ENCODE measurements around the gene DENND4C.

DENND4C gene

GRCh38 chr9:19404283-19405075 lies 174.0 kb downstream of the DENND4C start:
- Histone ChIP-seq H3K27ac (no peak overlapping the region), H3K27me3 (no peaks in the 10 kb centered on the region), H3K36me3 (no peaks in the 10 kb centered on the region), H3K4me1 (peaks cover 0 to 9% (median 3%) of the 10 kb centered on the region in 4 donors), H3K4me3 (no peak overlapping the region), H3K9me3 (no peaks in the 10 kb centered on the region)
- no peak for DNase-seq
- intact Hi-C loops (cut with DNase I; ENCODE audit: low total_unique reads), result no loop called here
- TF ChIP-seq CTCF (IDR thresholded peaks at IDR 0.05), result no peak

GRCh38 chr9:19405771-19406170 lies 175.3 kb downstream of the DENND4C start:
- Histone ChIP-seq H3K27ac (no peak overlapping the region), H3K36me3 (no peaks in the 10 kb centered on the region), H3K4me3 (no peak overlapping the region), H3K4me1 (peaks cover 0 to 18% (median 11%) of the 10 kb centered on the region in 4 donors), H3K9me3 (no peaks in the 10 kb centered on the region), H3K27me3 (no peaks in the 10 kb centered on the region)
- intact Hi-C loops (cut with DNase I; ENCODE audit: low total_unique reads), result no loop called here
- DNase-seq, result no peak
- no peak for TF ChIP-seq CTCF (IDR thresholded peaks at IDR 0.05)

- intact Hi-C loops (cut with DNase I; ENCODE audit: low total_unique reads), result no loop called here
- Histone ChIP-seq H3K4me3 (peak overlapping the region; percentile 64 to 75), H3K27ac (peak overlapping the region; percentile 84 to 89), H3K27me3 (no peaks in the 10 kb centered on the region), H3K4me1 (peaks cover 0 to 18% (median 11%) of the 10 kb centered on the region in 4 donors), H3K36me3 (no peaks in the 10 kb centered on the region), H3K9me3 (no peaks in the 10 kb centered on the region)
- TF ChIP-seq CTCF (IDR thresholded peaks at IDR 0.05), result no peak
- DNase-seq, result peak; percentile 59 to 87
Observed at GRCh38 chr9:19408316-19408692, 177.8 kb downstream of the DENND4C start.

GRCh38 chr9:19408693-19409400 lies 178.4 kb downstream of the DENND4C start, which contains the start of gene ACER2:
TSS of gene ACER2 (plus strand) at chr9:19409009. CDS start at chr9:19409085, 76 bp downstream.
- H3K9me3 ChIP-seq, result no peaks in the 10 kb centered on the region
- peaks cover 0 to 18% (median 11%) of the 10 kb centered on the region in 4 donors for H3K4me1 ChIP-seq
- H3K27ac ChIP-seq, result peak within 1 kb of the TSS; percentile 84 to 89
- H3K27me3 ChIP-seq, result no peaks in the 10 kb centered on the region
- intact Hi-C loops (cut with DNase I; ENCODE audit: low total_unique reads), result no loop called here
- peak; percentile 94 to 98 for DNase-seq
- no peaks in the 10 kb centered on the region for H3K36me3 ChIP-seq
- peak in 1 of 2 experiments; percentile 4 for TF ChIP-seq CTCF (IDR thresholded peaks at IDR 0.05)
- peak within 1 kb of the TSS; percentile 64 to 75 for H3K4me3 ChIP-seq

- no peak for TF ChIP-seq CTCF (IDR thresholded peaks at IDR 0.05)
- no peaks in the 10 kb centered on the region for H3K27me3 ChIP-seq
- peak; percentile 43 to 84 for DNase-seq
- no peaks in the 10 kb centered on the region for H3K9me3 ChIP-seq
- peak overlapping the region; percentile 64 to 75 for H3K4me3 ChIP-seq
- no peaks in the 10 kb centered on the region for H3K36me3 ChIP-seq
- H3K4me1 ChIP-seq, result peaks cover 0 to 18% (median 11%) of the 10 kb centered on the region in 4 donors
- intact Hi-C loops (cut with DNase I; ENCODE audit: low total_unique reads), result no loop called here
- H3K27ac ChIP-seq, result peak overlapping the region; percentile 84 to 89
Observed at GRCh38 chr9:19409401-19410194, 179.1 kb downstream of the DENND4C start.

Data from tibial artery (tissue), 4 donors.